Measurements from ENCODE around the gene STXBP3.
A peak's percentile ranks its signal among the peaks of the same experiment; 100 is the strongest.
"Not testable (repeated sequence)": the region's sequence is repeated elsewhere in the genome, so short reads cannot be mapped to it uniquely, and the experiment has no call there.

Gene STXBP3

GRCh38 chr1:108746382-108747170 is at the start of gene STXBP3:
Gene STXBP3 (plus strand): TSS chr1:108746674. CDS start chr1:108746738, 64 bp downstream.
- H3K4me3 ChIP-seq (replicated peaks in 1 of 2; ENCODE audit: low read depth in 2 of 2, low read length in 2 of 2), result peak within 1 kb of the TSS; percentile 88 to 95
- DNase-seq (ENCODE audit: low read depth in 2 of 2), result peak; percentile 99
- TF ChIP-seq CTCF (IDR thresholded peaks at IDR 0.05; ENCODE audit: low read depth, low read length), result peak; percentile 97

- H3K4me3 ChIP-seq (replicated peaks in 1 of 2; ENCODE audit: low read depth in 2 of 2, low read length in 2 of 2), result no peak overlapping the region
- no peak for DNase-seq (ENCODE audit: low read depth in 2 of 2)
- TF ChIP-seq CTCF (IDR thresholded peaks at IDR 0.05; ENCODE audit: low read depth, low read length), result no peak
Measured at GRCh38 chr1:108699375-108700332, 46.8 kb upstream of the STXBP3 start.

GRCh38 chr1:108701176-108701849 is 45.2 kb upstream of the STXBP3 start:
- no peak overlapping the region for H3K4me3 ChIP-seq (replicated peaks in 1 of 2; ENCODE audit: low read depth in 2 of 2, low read length in 2 of 2)
- DNase-seq (ENCODE audit: low read depth in 2 of 2), result no peak
- no peak for TF ChIP-seq CTCF (IDR thresholded peaks at IDR 0.05; ENCODE audit: low read depth, low read length)

- DNase-seq (ENCODE audit: low read depth in 2 of 2); H3K4me3 ChIP-seq (replicated peaks in 1 of 2; ENCODE audit: low read depth in 2 of 2, low read length in 2 of 2): not testable (repeated sequence)
Measured at GRCh38 chr1:108702109-108702508, 44.4 kb upstream of the STXBP3 start.

- no peak overlapping the region for H3K4me3 ChIP-seq (replicated peaks in 1 of 2; ENCODE audit: low read depth in 2 of 2, low read length in 2 of 2)
- no peak for TF ChIP-seq CTCF (IDR thresholded peaks at IDR 0.05; ENCODE audit: low read depth, low read length)
- DNase-seq (ENCODE audit: low read depth in 2 of 2), result peak in 1 of 2 donors; percentile 73
Measured at GRCh38 chr1:108703939-108704338, 42.5 kb upstream of the STXBP3 start.

- no peak for TF ChIP-seq CTCF (IDR thresholded peaks at IDR 0.05; ENCODE audit: low read depth, low read length)
- no peak overlapping the region for H3K4me3 ChIP-seq (replicated peaks in 1 of 2; ENCODE audit: low read depth in 2 of 2, low read length in 2 of 2)
- peak; percentile 72 to 89 for DNase-seq (ENCODE audit: low read depth in 2 of 2)
Measured at GRCh38 chr1:108704496-108704895, 42.0 kb upstream of the STXBP3 start.
